HL-60 (cell line): ENCODE data around the gene CLRN1.

Source experiments
- CTCF ChIP-seq: IDR thresholded peaks from one replicate; pipeline ENCODE4 v1.5.1; 2011; ENCODE audit warnings: low read length, control low read depth, inconsistent platforms; ENCODE audit not compliant: insufficient read depth
- POLR2AphosphoS5 ChIP-seq: IDR thresholded peaks from 2 replicates; pipeline ENCODE4 v1.6.1; 2012; ENCODE audit warnings: low read depth

- TF ChIP-seq CTCF (no peak), POLR2AphosphoS5 (no peak)
Measured at GRCh38 chr3:150889106-150889505, 83.4 kb downstream of the CLRN1 start.
